Vagina (tissue), 2 donors: Measurements from ENCODE around the gene EFNA1. TPM values are rescaled to one million over a fixed set of nuclear protein-coding genes. Genes with fewer than 3 reads are reported as not detected.

Experiments
- DNase-seq, 2 donors: peaks; one replicate each; pipeline ENCODE4 v3.0.0-alpha.2; 2017; ENCODE audit errors: extremely low spot score in 2 of 2
- H3K27ac ChIP-seq: fragments of 200-600 bp; sonication (generic); one replicate; pipeline ENCODE4 v1.5.1; 2019
- H3K27me3 ChIP-seq: fragments of 200-600 bp; sonication (generic); one replicate; pipeline ENCODE4 v1.5.1; 2019
- H3K36me3 ChIP-seq, 2 donors: fragments of 200-600 bp; sonication (generic); one replicate each; pipeline ENCODE4 v1.5.1; 2017 to 2019
- H3K4me1 ChIP-seq: fragments of 200-600 bp; sonication (generic); one replicate; pipeline ENCODE4 v1.5.1; 2019
- H3K4me3 ChIP-seq, 2 donors: fragments of 200-600 bp; sonication (generic); 1 replicate in 1 of 2; 2 replicates in 1 of 2; pipeline ENCODE4 v1.5.1; 2016 to 2019
- H3K9me3 ChIP-seq: fragments of 200-600 bp; sonication (generic); one replicate; pipeline ENCODE4 v1.5.1; 2019
- POLR2A ChIP-seq, 2 donors: fragments of 450-650 bp; IDR thresholded peaks; one replicate each; pipeline ENCODE4 v1.6.1; 2017; ENCODE audit warnings: antibody characterized with exemption in 2 of 2, mild to moderate bottlenecking in 2 of 2, moderate library complexity in 2 of 2
- POLR2AphosphoS5 ChIP-seq, 2 donors: sonication (generic); formaldehyde crosslinking; IDR thresholded peaks; one replicate each; pipeline ENCODE4 v1.9.0; 2017; ENCODE audit warnings: antibody characterized with exemption in 2 of 2, mild to moderate bottlenecking in 2 of 2, low read depth in 1 of 2; ENCODE audit not compliant: insufficient read depth in 1 of 2
- intact Hi-C: fragments of 100-400 bp; cut with DNase I; formaldehyde crosslinking; loops from one replicate; pipeline ENCODE4 v1.15.1; 2023
- total RNA-seq: library from RNA; depleted of rRNA; stranded (reverse); fragments of >200 nt; gene quantifications from one replicate; pipeline ENCODE4 v1.2.3, GENCODE V29; 2016
- TF ChIP-seq, protein P1 (sequence below), 3 experiments: fragments of 450-650 bp in 2 of 3; fragments of 200-600 bp in 1 of 3; sonication (generic) in 1 of 3; IDR thresholded peaks; one replicate each; pipeline ENCODE4 v1.5.1; 2017 to 2019; ENCODE audit warnings: antibody characterized with exemption in 3 of 3, mild to moderate bottlenecking in 2 of 3, moderate library complexity in 2 of 3

EFNA1 gene
- total RNA-seq, 1 donor from 2014 or later, result 57.9 TPM

DNA sequence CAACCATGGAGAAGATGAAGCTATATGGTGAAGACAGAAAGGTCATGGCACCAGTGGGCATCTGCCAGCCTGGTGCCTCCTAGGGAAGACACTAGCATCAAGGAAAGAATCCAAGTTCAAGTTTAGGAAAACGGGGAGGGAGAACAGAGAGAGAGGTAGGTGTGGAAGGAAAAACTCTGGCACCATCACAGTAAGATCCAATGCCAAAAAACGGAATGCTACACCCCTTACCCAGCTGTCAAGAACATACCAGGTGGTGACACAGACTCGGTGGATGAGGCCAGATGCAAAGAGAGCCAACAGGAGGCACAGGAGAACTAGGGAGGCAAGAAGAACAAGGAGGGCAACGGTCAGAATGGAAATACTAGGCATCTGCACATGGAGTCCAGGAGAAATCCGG, 41.9 kb downstream of the EFNA1 start:
- DNase-seq, result peak; percentile 80 to 84
- intact Hi-C loops, result no loop called here
- no peak overlapping the region for H3K27ac ChIP-seq
- TF ChIP-seq, protein P1, sequence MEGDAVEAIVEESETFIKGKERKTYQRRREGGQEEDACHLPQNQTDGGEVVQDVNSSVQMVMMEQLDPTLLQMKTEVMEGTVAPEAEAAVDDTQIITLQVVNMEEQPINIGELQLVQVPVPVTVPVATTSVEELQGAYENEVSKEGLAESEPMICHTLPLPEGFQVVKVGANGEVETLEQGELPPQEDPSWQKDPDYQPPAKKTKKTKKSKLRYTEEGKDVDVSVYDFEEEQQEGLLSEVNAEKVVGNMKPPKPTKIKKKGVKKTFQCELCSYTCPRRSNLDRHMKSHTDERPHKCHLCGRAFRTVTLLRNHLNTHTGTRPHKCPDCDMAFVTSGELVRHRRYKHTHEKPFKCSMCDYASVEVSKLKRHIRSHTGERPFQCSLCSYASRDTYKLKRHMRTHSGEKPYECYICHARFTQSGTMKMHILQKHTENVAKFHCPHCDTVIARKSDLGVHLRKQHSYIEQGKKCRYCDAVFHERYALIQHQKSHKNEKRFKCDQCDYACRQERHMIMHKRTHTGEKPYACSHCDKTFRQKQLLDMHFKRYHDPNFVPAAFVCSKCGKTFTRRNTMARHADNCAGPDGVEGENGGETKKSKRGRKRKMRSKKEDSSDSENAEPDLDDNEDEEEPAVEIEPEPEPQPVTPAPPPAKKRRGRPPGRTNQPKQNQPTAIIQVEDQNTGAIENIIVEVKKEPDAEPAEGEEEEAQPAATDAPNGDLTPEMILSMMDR (IDR thresholded peaks at IDR 0.05), result no peak
- TF ChIP-seq POLR2AphosphoS5 (IDR thresholded peaks at IDR 0.05; ENCODE audit: insufficient read depth in 1 of 2, low read depth in 1 of 2) (no peak), POLR2A (IDR thresholded peaks at IDR 0.05) (no peak)
- no peak overlapping the region for H3K4me3 ChIP-seq
- peaks cover 0 to 13% of the 10 kb centered on the region in 2 donors for H3K36me3 ChIP-seq
- no peaks in the 10 kb centered on the region for H3K9me3 ChIP-seq
- H3K4me1 ChIP-seq, result peaks cover 49% of the 10 kb centered on the region
- no peaks in the 10 kb centered on the region for H3K27me3 ChIP-seq

DNA sequence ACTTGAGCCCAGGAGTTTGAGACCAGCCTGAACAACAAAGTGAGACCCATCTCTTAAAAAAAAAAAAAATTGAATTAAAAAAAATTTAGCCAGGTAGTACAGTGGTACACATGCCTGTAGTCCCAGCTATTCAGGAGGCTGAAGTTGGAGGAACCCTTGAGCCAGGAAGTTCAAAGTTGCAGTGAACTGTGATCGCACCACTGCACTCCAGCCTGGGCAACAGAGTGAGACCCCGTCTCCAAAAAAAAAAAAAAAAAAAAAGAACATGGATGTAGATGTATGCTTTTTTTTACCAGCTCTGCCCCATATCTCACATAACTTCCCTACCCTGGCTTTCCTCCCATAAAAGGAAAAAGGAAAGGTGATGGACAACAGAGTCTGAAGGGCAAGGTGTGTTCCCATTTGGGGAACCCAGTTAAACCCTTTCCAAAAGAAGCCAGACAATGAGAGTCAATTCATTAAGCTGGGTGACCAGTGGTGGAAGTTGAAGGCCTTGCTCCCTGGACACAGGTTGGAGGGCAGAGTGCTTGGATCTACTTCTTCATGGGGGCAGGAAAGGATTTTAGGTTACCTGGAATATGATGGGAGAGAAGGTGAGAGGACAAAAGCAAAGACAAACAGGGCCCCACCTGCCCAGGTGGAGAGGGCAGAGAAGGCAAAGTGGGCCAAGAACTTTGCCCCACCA, 42.6 kb downstream of the EFNA1 start:
- peak; percentile 6 to 62 for DNase-seq
- intact Hi-C loops, result no loop called here
- Histone ChIP-seq H3K27ac (no peak overlapping the region), H3K9me3 (no peaks in the 10 kb centered on the region), H3K4me3 (no peak overlapping the region), H3K36me3 (peaks cover 0 to 13% of the 10 kb centered on the region in 2 donors), H3K4me1 (peaks cover 54% of the 10 kb centered on the region), H3K27me3 (no peaks in the 10 kb centered on the region)
- TF ChIP-seq, protein P1 (IDR thresholded peaks at IDR 0.05), result no peak
- TF ChIP-seq POLR2A (IDR thresholded peaks at IDR 0.05) (no peak), POLR2AphosphoS5 (IDR thresholded peaks at IDR 0.05; ENCODE audit: insufficient read depth in 1 of 2, low read depth in 1 of 2) (no peak)

DNA sequence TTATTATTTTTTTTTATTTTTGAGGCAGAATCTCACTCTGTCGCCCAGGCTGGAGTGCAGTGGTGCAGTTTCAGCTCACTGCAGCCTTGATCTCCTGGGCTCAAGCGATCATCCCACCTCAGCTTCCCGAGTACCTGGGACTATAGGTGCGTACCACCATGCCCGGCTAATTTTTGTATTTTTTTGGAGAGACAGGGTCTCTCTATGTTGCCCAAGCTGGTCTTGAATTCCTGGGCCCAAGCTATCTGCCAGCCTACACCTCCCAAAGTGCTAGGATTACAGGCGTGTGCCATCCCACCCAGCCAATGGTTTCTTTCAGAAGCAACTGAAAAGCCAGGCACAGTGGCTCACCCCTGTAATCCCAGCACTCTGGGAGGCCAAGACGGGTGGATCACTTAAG, 43.1 kb downstream of the EFNA1 start:
- Histone ChIP-seq H3K4me1 (peaks cover 54% of the 10 kb centered on the region), H3K4me3 (no peak overlapping the region), H3K9me3 (no peaks in the 10 kb centered on the region), H3K27me3 (no peaks in the 10 kb centered on the region), H3K36me3 (peaks cover 0 to 13% of the 10 kb centered on the region in 2 donors), H3K27ac (no peak overlapping the region)
- intact Hi-C loops, result no loop called here
- TF ChIP-seq POLR2A (IDR thresholded peaks at IDR 0.05), result no peak
- TF ChIP-seq, protein P1 (IDR thresholded peaks at IDR 0.05), result no peak
- no peak for TF ChIP-seq POLR2AphosphoS5 (IDR thresholded peaks at IDR 0.05; ENCODE audit: insufficient read depth in 1 of 2, low read depth in 1 of 2)
- DNase-seq, result peak; percentile 37 to 40

- peak; percentile 12 to 62 for DNase-seq
- intact Hi-C loops, result no loop called here
- Histone ChIP-seq H3K27me3 (no peaks in the 10 kb centered on the region), H3K4me1 (peaks cover 45% of the 10 kb centered on the region), H3K36me3 (peaks cover 0 to 13% of the 10 kb centered on the region in 2 donors), H3K9me3 (no peaks in the 10 kb centered on the region), H3K4me3 (peak overlapping the region; percentile 88 to 90), H3K27ac (peak overlapping the region; percentile 94)
- TF ChIP-seq POLR2A (IDR thresholded peaks at IDR 0.05) (no peak), POLR2AphosphoS5 (IDR thresholded peaks at IDR 0.05; ENCODE audit: insufficient read depth in 1 of 2, low read depth in 1 of 2) (no peak)
- TF ChIP-seq, protein P1 (IDR thresholded peaks at IDR 0.05), result no peak
Observed at GRCh38 chr1:155171836-155172731, 44.4 kb downstream of the EFNA1 start.
